ENCODE data around the gene TMEM138. TPM values are rescaled to one million over a fixed set of nuclear protein-coding genes. Genes with fewer than 3 reads are reported as not detected.

The TMEM138 gene
- total and polyA plus RNA-seq, 2 of the 13 experiments (the other 11 are each of a cell fraction or from before 2014, with no cell fraction given), result 43.5 to 61.0 TPM

DNA sequence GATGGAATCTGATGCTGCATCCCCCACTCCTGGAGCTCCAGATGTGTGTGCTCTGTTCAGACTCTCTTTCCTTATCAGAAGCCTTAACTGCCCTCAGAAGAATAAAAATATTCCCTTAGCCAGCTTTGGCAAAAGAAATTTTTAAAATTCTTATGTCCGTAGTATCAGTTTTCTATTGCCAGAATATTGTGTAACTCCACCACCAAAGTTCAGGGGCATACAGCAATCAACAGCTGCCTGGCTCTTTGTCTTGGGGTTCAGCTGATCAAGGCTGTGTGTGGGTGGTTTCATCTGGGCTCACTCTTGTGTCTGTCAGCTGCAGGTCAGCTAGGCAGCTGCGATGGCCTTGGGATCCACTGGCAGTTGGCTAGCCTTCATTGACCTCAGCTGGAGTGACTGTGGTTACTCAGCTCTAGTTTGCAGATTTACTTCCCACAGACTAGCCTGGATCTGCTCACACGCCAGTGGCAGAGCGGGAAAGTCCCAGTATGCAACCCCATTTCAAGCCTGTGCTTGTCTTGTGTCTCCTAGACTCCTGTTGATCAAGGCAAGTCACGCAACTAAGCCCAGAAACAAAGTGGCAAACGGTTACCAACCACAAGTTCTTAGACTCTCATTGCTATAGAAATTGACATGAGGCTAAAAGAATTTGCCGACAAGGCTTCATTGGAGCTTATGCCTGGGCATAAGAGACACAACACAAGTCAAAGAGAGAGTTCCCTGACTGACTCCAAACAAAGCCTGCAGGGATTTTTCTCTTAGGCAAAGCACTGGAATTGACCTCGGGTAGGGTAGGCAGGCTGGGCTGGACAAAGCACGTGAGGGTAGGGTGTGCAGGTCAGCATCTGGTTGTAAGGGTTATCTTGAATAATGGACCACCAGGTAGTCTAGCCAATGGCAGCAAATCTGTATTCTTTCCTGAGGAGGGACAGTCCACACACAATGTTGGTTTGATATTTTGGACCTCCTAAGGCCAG lies 7.5 kb downstream of the TMEM138 start (continued):
- peak; percentile 65; the same call in 1 of the 2 replicates for TF ChIP-seq NRL (CRISPR knock-in tag; IDR thresholded peaks at IDR 0.05; ENCODE audit: borderline replicate concordance)
- TF ChIP-seq, protein P1, sequence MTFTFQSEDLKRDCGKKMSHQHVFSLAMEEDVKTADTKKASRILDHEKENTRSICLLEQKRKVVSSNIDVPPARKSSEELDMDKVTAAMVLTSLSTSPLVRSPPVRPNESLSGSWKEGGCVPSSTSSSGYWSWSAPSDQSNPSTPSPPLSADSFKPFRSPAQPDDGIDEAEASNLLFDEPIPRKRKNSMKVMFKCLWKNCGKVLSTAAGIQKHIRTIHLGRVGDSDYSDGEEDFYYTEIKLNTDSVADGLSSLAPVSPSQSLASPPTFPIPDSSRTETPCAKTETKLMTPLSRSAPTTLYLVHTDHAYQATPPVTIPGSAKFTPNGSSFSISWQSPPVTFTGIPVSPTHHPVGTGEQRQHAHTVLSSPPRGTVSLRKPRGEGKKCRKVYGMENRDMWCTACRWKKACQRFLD (CRISPR knock-in tag; IDR thresholded peaks at IDR 0.05; ENCODE audit: borderline replicate concordance), result 0 out of 2 replicates have a peak, but pooled peaks have one; percentile 41
- TF ChIP-seq, protein P2, sequence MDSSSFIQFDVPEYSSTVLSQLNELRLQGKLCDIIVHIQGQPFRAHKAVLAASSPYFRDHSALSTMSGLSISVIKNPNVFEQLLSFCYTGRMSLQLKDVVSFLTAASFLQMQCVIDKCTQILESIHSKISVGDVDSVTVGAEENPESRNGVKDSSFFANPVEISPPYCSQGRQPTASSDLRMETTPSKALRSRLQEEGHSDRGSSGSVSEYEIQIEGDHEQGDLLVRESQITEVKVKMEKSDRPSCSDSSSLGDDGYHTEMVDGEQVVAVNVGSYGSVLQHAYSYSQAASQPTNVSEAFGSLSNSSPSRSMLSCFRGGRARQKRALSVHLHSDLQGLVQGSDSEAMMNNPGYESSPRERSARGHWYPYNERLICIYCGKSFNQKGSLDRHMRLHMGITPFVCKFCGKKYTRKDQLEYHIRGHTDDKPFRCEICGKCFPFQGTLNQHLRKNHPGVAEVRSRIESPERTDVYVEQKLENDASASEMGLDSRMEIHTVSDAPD (CRISPR knock-in tag; IDR thresholded peaks at IDR 0.05), result peak; percentile 82
- TF ChIP-seq HMG20A (CRISPR knock-in tag; IDR thresholded peaks at IDR 0.05; ENCODE audit: borderline replicate concordance), result peak; percentile 65; the same call in 1 of the 2 replicates
- TF ChIP-seq GABPA (IDR thresholded peaks at IDR 0.05; ENCODE audit: low read depth, low read length), result no peak
- TF ChIP-seq GABPA (CRISPR knock-in tag; IDR thresholded peaks at IDR 0.05; ENCODE audit: low read depth), result 0 out of 2 replicates have a peak, but pooled peaks have one; percentile 41
- no peak for TF ChIP-seq PCBP1 (IDR thresholded peaks at IDR 0.05; ENCODE audit: borderline replicate concordance, low read depth, low read length)
- TF ChIP-seq, protein P3, sequence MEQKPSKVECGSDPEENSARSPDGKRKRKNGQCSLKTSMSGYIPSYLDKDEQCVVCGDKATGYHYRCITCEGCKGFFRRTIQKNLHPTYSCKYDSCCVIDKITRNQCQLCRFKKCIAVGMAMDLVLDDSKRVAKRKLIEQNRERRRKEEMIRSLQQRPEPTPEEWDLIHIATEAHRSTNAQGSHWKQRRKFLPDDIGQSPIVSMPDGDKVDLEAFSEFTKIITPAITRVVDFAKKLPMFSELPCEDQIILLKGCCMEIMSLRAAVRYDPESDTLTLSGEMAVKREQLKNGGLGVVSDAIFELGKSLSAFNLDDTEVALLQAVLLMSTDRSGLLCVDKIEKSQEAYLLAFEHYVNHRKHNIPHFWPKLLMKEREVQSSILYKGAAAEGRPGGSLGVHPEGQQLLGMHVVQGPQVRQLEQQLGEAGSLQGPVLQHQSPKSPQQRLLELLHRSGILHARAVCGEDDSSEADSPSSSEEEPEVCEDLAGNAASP (CRISPR knock-in tag; IDR thresholded peaks at IDR 0.05; ENCODE audit: borderline replicate concordance), result peak; percentile 87; the same call in 1 of the 2 replicates
- no peak for TF ChIP-seq ZNF101 (CRISPR knock-in tag; IDR thresholded peaks at IDR 0.05; ENCODE audit: borderline replicate concordance, low read depth)
- TF ChIP-seq, protein P4, sequence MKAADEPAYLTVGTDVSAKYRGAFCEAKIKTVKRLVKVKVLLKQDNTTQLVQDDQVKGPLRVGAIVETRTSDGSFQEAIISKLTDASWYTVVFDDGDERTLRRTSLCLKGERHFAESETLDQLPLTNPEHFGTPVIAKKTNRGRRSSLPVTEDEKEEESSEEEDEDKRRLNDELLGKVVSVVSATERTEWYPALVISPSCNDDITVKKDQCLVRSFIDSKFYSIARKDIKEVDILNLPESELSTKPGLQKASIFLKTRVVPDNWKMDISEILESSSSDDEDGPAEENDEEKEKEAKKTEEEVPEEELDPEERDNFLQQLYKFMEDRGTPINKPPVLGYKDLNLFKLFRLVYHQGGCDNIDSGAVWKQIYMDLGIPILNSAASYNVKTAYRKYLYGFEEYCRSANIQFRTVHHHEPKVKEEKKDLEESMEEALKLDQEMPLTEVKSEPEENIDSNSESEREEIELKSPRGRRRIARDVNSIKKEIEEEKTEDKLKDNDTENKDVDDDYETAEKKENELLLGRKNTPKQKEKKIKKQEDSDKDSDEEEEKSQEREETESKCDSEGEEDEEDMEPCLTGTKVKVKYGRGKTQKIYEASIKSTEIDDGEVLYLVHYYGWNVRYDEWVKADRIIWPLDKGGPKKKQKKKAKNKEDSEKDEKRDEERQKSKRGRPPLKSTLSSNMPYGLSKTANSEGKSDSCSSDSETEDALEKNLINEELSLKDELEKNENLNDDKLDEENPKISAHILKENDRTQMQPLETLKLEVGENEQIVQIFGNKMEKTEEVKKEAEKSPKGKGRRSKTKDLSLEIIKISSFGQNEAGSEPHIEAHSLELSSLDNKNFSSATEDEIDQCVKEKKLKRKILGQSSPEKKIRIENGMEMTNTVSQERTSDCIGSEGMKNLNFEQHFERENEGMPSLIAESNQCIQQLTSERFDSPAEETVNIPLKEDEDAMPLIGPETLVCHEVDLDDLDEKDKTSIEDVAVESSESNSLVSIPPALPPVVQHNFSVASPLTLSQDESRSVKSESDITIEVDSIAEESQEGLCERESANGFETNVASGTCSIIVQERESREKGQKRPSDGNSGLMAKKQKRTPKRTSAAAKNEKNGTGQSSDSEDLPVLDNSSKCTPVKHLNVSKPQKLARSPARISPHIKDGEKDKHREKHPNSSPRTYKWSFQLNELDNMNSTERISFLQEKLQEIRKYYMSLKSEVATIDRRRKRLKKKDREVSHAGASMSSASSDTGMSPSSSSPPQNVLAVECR (CRISPR knock-in tag; IDR thresholded peaks at IDR 0.05; ENCODE audit: borderline replicate concordance), result peak; percentile 75; the same call in 1 of the 2 replicates
- peak; percentile 84 for TF ChIP-seq RXRB (CRISPR knock-in tag; IDR thresholded peaks at IDR 0.05; ENCODE audit: borderline replicate concordance)
- TF ChIP-seq, protein P5, sequence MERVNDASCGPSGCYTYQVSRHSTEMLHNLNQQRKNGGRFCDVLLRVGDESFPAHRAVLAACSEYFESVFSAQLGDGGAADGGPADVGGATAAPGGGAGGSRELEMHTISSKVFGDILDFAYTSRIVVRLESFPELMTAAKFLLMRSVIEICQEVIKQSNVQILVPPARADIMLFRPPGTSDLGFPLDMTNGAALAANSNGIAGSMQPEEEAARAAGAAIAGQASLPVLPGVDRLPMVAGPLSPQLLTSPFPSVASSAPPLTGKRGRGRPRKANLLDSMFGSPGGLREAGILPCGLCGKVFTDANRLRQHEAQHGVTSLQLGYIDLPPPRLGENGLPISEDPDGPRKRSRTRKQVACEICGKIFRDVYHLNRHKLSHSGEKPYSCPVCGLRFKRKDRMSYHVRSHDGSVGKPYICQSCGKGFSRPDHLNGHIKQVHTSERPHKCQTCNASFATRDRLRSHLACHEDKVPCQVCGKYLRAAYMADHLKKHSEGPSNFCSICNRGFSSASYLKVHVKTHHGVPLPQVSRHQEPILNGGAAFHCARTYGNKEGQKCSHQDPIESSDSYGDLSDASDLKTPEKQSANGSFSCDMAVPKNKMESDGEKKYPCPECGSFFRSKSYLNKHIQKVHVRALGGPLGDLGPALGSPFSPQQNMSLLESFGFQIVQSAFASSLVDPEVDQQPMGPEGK (CRISPR knock-in tag; IDR thresholded peaks at IDR 0.05), result peak; percentile 10; the same call in 1 of the 2 replicates
- TF ChIP-seq RNF2 (conservative IDR thresholded peaks at IDR 0.05; ENCODE audit: low read depth), result no peak
